Mesenchymal stem cell (in vitro differentiated cells and primary cell): ENCODE measurements around the gene AGPS.
"Not testable (repeated sequence)": the region's sequence is repeated elsewhere in the genome, so short reads cannot be mapped to it uniquely, and the experiment has no call there.

ENCODE experiments used
- DNase-seq: peaks from one replicate; pipeline ENCODE4 v3.0.0-alpha.2; 2013
- H2AFZ ChIP-seq: one replicate; pipeline ENCODE4 v1.6.1; 2013; ENCODE audit warnings: low read depth, mild to moderate bottlenecking, control low read depth, inconsistent platforms, low read length, moderate library complexity
- H2AK5ac ChIP-seq: 2 replicates; pipeline ENCODE4 v1.6.1; 2013; ENCODE audit warnings: low read length, moderate library complexity, mild to moderate bottlenecking, inconsistent platforms; ENCODE audit not compliant: severe bottlenecking
- H2BK120ac ChIP-seq: one replicate; pipeline ENCODE4 v1.6.1; 2013; ENCODE audit warnings: low read depth, mild to moderate bottlenecking, inconsistent platforms, low read length, moderate library complexity
- H2BK12ac ChIP-seq, 2 experiments: one replicate each; pipeline ENCODE4 v1.6.1; 2013; ENCODE audit warnings: inconsistent platforms in 2 of 2, low read length in 2 of 2, mild to moderate bottlenecking in 2 of 2, moderate library complexity in 2 of 2, control low read depth in 1 of 2
- H2BK15ac ChIP-seq: one replicate; pipeline ENCODE4 v1.6.1; 2013; ENCODE audit warnings: mild to moderate bottlenecking, low read depth, inconsistent platforms; ENCODE audit not compliant: poor library complexity, severe bottlenecking
- H2BK5ac ChIP-seq: 2 replicates; pipeline ENCODE4 v1.6.1; 2013; ENCODE audit warnings: low read depth, mild to moderate bottlenecking, low read length, control low read depth, inconsistent platforms; ENCODE audit not compliant: poor library complexity, severe bottlenecking
- H3K14ac ChIP-seq, 2 experiments: one replicate each; pipeline ENCODE4 v1.6.1; 2013; ENCODE audit warnings: inconsistent platforms in 2 of 2, low read length in 2 of 2, control low read depth in 1 of 2, mild to moderate bottlenecking in 1 of 2, moderate library complexity in 1 of 2
- H3K18ac ChIP-seq, 2 experiments: one replicate each; pipeline ENCODE4 v1.6.1; 2013; ENCODE audit warnings: inconsistent platforms in 2 of 2, low read length in 2 of 2, control low read depth in 1 of 2, low read depth in 1 of 2, mild to moderate bottlenecking in 1 of 2
- H3K23ac ChIP-seq, 2 experiments: one replicate each; pipeline ENCODE4 v1.6.1; 2013; ENCODE audit warnings: inconsistent platforms in 2 of 2, low read length in 2 of 2, mild to moderate bottlenecking in 2 of 2, moderate library complexity in 2 of 2, control low read depth in 1 of 2
- H3K27ac ChIP-seq: 2 replicates; pipeline ENCODE4 v1.5.1; 2013; ENCODE audit warnings: mild to moderate bottlenecking, moderate library complexity, low read length, control low read depth, inconsistent platforms; ENCODE audit not compliant: poor library complexity, severe bottlenecking
- H3K27me3 ChIP-seq, 2 experiments: 2 replicates each; pipeline versions ENCODE4 v1.6.1 to v1.7.0; 2013; ENCODE audit warnings: low read length in 2 of 2, mild to moderate bottlenecking in 2 of 2, moderate library complexity in 2 of 2, control low read depth in 1 of 2, inconsistent platforms in 1 of 2; ENCODE audit not compliant: control insufficient read depth in 1 of 2, insufficient read depth in 1 of 2
- H3K36me3 ChIP-seq, 2 experiments: 2 replicates each; pipeline versions ENCODE4 v1.6.1 to v1.7.0; 2013; ENCODE audit warnings: low read length in 2 of 2, control low read depth in 1 of 2, inconsistent platforms in 1 of 2, low read depth in 1 of 2, mild to moderate bottlenecking in 1 of 2; ENCODE audit not compliant: insufficient read depth in 2 of 2, control insufficient read depth in 1 of 2
- H3K4ac ChIP-seq, 2 experiments: one replicate each; pipeline ENCODE4 v1.6.1; 2013; ENCODE audit warnings: inconsistent platforms in 2 of 2, low read length in 2 of 2, mild to moderate bottlenecking in 2 of 2, moderate library complexity in 2 of 2, control low read depth in 1 of 2, low read depth in 1 of 2
- H3K4me1 ChIP-seq: 2 replicates; pipeline ENCODE4 v1.6.1; 2013; ENCODE audit warnings: low read depth, low read length, control low read depth; ENCODE audit not compliant: control insufficient read depth, insufficient read depth
- H3K4me2 ChIP-seq: 2 replicates; pipeline ENCODE4 v1.6.1; 2013; ENCODE audit warnings: low read length, mild to moderate bottlenecking, inconsistent platforms; ENCODE audit not compliant: poor library complexity, severe bottlenecking
- H3K4me3 ChIP-seq, 2 experiments: 2 replicates each; pipeline versions ENCODE4 v1.5.1 to v1.7.0; 2013; ENCODE audit warnings: low read length in 2 of 2, mild to moderate bottlenecking in 2 of 2, control low read depth in 1 of 2, low read depth in 1 of 2; ENCODE audit not compliant: insufficient read depth in 1 of 2
- H3K79me1 ChIP-seq: replicated peaks from 2 replicates; pipeline ENCODE4 v1.6.1; 2013; ENCODE audit warnings: mild to moderate bottlenecking, control low read depth, low read length, inconsistent platforms; ENCODE audit not compliant: poor library complexity, severe bottlenecking
- H3K9ac ChIP-seq: 2 replicates; pipeline ENCODE4 v1.7.0; 2013; ENCODE audit warnings: mild to moderate bottlenecking, low read length, moderate library complexity
- H3K9me3 ChIP-seq: 2 replicates; pipeline ENCODE4 v1.7.0; 2013; ENCODE audit warnings: mild to moderate bottlenecking, low read length; ENCODE audit not compliant: control insufficient read depth
- H4K8ac ChIP-seq: one replicate; pipeline ENCODE4 v1.6.1; 2013; ENCODE audit warnings: inconsistent platforms, mild to moderate bottlenecking, low read length, moderate library complexity
- H4K91ac ChIP-seq: one replicate; pipeline ENCODE4 v1.6.1; 2013; ENCODE audit warnings: mild to moderate bottlenecking, low read length, inconsistent platforms
- WGBS: methylation state at CpG from one replicate; pipeline ENCODE4 v1.1.7; 2013; ENCODE audit warnings: mixed read lengths; 5-methylcytosine and 5-hydroxymethylcytosine counted together

Gene AGPS

GRCh38 chr2:177424620-177425019 lies 32.0 kb downstream of the AGPS start:
- H3K27ac ChIP-seq, H3K23ac ChIP-seq, H3K14ac ChIP-seq, H2AK5ac ChIP-seq, H3K9ac ChIP-seq, H2BK5ac ChIP-seq, H2BK15ac ChIP-seq, H3K4me1 ChIP-seq, H4K8ac ChIP-seq, H3K4ac ChIP-seq, DNase-seq, H3K4me2 ChIP-seq, H3K79me1 ChIP-seq, H3K4me3 ChIP-seq, H3K27me3 ChIP-seq, H2BK12ac ChIP-seq, H3K36me3 ChIP-seq, H3K18ac ChIP-seq, H2AFZ ChIP-seq, H4K91ac ChIP-seq, H2BK120ac ChIP-seq: not testable (repeated sequence)
- H3K9me3 ChIP-seq: peaks cover 12% of the 10 kb centered on the region
- WGBS: 98% methylated on average over 5 of the region's 5 CpGs

GRCh38 chr2:177427316-177427715 lies 34.7 kb downstream of the AGPS start:
- no peak overlapping the region for H2AFZ ChIP-seq
- no peak overlapping the region for H3K4ac ChIP-seq
- H3K14ac ChIP-seq: no peak overlapping the region
- H2AK5ac ChIP-seq: no peak overlapping the region
- no peak overlapping the region for H4K8ac ChIP-seq
- no peak overlapping the region for H3K4me3 ChIP-seq
- no peak overlapping the region for H3K9ac ChIP-seq
- H3K4me1 ChIP-seq: peaks cover 11% of the 10 kb centered on the region
- H3K9me3 ChIP-seq: peaks cover 24% of the 10 kb centered on the region
- no peak overlapping the region for H4K91ac ChIP-seq
- H3K27me3 ChIP-seq: no peaks in the 10 kb centered on the region
- no peak overlapping the region for H2BK12ac ChIP-seq
- peaks cover 0 to 5% of the 10 kb centered on the region in 2 experiments for H3K36me3 ChIP-seq
- H2BK5ac ChIP-seq: no peak overlapping the region
- H3K4me2 ChIP-seq: no peak overlapping the region
- no peak overlapping the region for H2BK120ac ChIP-seq
- no peak overlapping the region for H3K27ac ChIP-seq
- H3K23ac ChIP-seq: no peak overlapping the region
- no peak for DNase-seq
- H2BK15ac ChIP-seq: no peak overlapping the region
- H3K79me1 ChIP-seq: peaks cover 4% of the 10 kb centered on the region
- H3K18ac ChIP-seq: no peak overlapping the region

- Histone ChIP-seq H3K9me3 (peaks cover 30% of the 10 kb centered on the region), H3K4me1 (peaks cover 11% of the 10 kb centered on the region)
- H4K8ac ChIP-seq, H2AFZ ChIP-seq, H3K23ac ChIP-seq, H3K27ac ChIP-seq, H3K4me3 ChIP-seq, H2BK120ac ChIP-seq, H3K14ac ChIP-seq, DNase-seq, H3K79me1 ChIP-seq, H3K18ac ChIP-seq, H3K27me3 ChIP-seq, H4K91ac ChIP-seq, H2BK15ac ChIP-seq, H2BK12ac ChIP-seq, H3K4ac ChIP-seq, H3K36me3 ChIP-seq, H2BK5ac ChIP-seq, H3K9ac ChIP-seq, H3K4me2 ChIP-seq, H2AK5ac ChIP-seq: not testable (repeated sequence)
- WGBS: 83% methylated on average over 2 of the region's 2 CpGs
Observed at GRCh38 chr2:177427936-177428335, 35.4 kb downstream of the AGPS start.

- peak overlapping the region in 1 of 2 experiments; percentile 90 for H3K18ac ChIP-seq
- H2AK5ac ChIP-seq: peak overlapping the region; percentile 78
- peak; percentile 91 for DNase-seq
- no peak overlapping the region for H3K9ac ChIP-seq
- H3K27me3 ChIP-seq: no peaks in the 10 kb centered on the region
- peak overlapping the region in 1 of 2 experiments; percentile 36 for H3K4me3 ChIP-seq
- no peak overlapping the region for H2BK120ac ChIP-seq
- peak overlapping the region; percentile 45 for H3K4me2 ChIP-seq
- peaks cover 11% of the 10 kb centered on the region for H3K79me1 ChIP-seq
- peak overlapping the region; percentile 62 for H4K8ac ChIP-seq
- H3K14ac ChIP-seq: peak overlapping the region in 1 of 2 experiments; percentile 20
- no peak overlapping the region for H3K4ac ChIP-seq
- H3K27ac ChIP-seq: peak overlapping the region; percentile 93
- H4K91ac ChIP-seq: peak overlapping the region; percentile 16
- no peak overlapping the region for H2BK15ac ChIP-seq
- 81% methylated on average over 2 of the region's 2 CpGs for WGBS
- H3K23ac ChIP-seq: no peak overlapping the region
- H2AFZ ChIP-seq: no peak overlapping the region
- H3K36me3 ChIP-seq: peaks cover 2 to 14% of the 10 kb centered on the region in 2 experiments
- H2BK12ac ChIP-seq: peak overlapping the region in 1 of 2 experiments; percentile 21
- H3K9me3 ChIP-seq: peaks cover 44% of the 10 kb centered on the region
- H3K4me1 ChIP-seq: peaks cover 11% of the 10 kb centered on the region
- peak overlapping the region; percentile 87 for H2BK5ac ChIP-seq
Observed at GRCh38 chr2:177429688-177430325, 37.2 kb downstream of the AGPS start.
